Activated T-cell treated with anti-CD3 and anti-CD28 coated beads for 4 hours (primary cell): ENCODE measurements around the gene LRRC47.
"Not testable (repeated sequence)": the region's sequence is repeated elsewhere in the genome, so short reads cannot be mapped to it uniquely, and the experiment has no call there.

Experiments
- DNase-seq: peaks from one replicate; pipeline ENCODE4 v3.0.0-alpha.2; 2020

LRRC47 gene

DNA sequence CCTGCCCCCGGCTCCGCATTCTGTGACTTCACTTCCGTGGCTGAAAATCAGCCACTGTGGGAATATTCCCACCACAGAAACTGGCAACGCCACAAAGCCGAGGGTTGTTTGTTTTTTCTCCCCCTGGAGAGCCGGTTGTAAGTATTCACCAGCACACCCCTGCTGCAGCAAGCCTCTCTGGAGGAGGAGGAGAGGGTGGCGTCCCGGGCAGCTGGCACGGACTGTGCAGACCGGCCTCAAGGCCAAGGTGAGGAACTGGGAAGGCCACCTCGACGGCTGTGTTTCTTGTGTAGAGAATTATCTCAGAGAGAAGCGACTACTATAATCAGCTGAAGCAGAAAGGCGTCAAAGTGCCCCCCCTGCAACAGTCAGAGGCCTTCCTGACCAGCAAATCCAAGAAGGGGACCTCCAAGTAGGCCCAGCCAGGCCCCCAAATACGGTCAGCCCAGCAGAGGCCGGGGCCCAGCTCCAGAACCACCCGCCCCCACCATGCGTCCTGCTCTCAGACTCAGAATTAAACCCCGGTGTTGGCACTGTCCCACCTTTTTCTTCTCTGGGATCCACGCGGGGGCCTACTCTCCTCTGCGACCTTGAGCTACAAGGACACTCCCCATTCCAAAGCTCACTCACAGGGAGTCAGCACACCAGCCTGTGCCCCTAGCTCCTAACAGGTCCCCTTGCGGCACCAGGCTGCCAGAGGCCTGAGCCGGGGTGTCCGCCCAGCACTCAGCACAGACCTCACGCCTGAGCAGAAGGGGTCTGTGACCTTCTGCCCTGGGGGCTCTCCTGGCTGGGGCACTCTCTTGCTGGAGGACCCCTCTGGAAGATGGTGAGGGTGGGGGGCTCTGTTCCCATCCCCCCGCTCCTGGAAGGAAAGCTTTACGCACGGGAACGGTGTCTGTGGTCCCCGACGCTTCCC lies 24.9 kb downstream of the LRRC47 start:
- DNase-seq = no peak

DNA sequence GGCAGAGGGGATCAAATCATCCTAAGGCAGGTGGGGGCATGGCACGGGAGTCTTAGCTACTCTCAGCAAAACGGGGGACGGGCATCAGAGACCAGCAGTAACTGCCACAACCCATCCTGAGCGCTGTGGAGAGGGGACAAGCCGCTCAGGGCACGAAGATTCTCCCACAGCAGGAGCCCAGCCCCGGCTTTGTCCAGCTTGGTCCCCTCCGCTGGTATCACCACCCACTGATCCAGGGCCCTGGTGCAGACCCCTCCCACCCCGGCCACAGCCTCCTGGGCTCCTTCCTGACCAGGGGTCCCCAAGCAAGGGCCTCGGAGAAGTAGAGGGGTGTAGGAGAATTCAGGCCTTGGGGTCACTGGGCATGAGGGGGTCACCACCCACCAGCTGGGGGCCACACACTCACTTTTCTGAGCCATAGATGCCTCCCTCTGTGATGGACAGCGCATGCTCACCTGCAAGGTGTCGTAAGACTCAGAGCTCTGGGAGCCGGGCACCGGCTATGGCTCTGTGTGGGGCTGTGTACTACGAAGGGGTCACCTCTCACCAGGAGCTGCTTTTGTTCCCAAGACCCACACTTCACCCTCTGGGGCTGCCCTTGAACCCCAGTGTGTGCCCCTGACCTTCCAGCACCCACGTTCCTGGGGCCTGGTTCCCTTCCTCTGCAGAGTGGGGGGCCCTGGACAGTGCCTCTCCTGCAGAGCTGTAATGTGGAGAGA lies 26.1 kb downstream of the LRRC47 start:
- no peak for DNase-seq

DNA sequence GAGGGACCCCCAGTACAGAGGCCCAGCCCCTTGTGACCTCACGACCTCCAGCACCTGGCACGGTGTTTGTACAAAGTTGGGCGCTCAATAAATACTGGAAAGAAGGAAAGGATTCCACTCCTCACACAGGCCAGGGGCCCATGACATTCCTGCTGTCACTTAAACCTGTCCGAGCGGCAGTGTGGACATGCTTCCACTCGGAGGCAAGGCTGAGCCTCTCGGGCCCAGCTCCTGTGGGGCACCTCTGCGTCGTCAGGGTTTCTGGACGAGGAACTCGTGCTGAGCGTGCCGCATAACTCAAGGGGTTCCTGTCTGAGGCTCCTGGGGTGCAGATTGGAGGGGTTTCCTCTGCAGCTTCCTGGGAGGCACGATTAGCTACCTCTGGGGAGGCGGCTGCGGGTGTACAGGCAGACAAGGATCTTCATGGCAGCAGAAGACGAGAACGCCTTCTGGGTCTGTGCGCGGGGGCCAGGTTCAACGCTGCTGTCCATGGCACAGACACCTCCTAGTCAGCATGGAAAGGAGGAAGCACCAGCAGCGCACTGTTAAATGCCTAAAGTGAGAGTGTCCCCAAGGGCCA lies 27.4 kb downstream of the LRRC47 start:
- DNase-seq = no peak

DNA sequence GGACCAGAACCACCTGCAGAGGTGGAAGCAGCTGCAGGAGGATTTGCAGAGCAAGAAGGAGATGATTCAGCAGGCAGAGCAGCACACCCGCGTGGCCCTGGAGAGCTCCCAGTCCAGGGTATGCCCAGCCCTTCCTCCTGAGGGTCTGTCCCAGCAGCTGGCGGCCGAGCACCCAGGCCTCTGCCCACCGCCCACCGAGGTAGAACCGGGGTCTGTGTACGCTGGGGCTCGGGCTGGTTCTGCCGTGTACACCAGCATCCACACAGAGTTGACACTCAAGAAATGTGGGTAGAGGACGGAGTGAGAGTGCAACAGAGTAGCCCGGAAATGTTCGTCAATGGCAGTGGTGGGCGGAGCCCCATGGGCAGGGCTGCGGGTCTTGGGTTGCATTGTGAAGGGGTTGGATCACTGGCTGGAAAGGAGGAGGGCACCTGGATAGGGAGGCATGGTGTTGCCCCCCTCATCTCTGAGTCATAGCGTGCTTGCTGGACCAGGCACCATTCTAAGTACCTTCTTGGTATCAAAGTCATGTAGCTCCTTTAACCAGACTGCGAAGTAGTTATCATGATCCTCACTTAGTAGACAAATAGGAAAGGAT lies 28.9 kb downstream of the LRRC47 start:
- DNase-seq = no peak

DNA sequence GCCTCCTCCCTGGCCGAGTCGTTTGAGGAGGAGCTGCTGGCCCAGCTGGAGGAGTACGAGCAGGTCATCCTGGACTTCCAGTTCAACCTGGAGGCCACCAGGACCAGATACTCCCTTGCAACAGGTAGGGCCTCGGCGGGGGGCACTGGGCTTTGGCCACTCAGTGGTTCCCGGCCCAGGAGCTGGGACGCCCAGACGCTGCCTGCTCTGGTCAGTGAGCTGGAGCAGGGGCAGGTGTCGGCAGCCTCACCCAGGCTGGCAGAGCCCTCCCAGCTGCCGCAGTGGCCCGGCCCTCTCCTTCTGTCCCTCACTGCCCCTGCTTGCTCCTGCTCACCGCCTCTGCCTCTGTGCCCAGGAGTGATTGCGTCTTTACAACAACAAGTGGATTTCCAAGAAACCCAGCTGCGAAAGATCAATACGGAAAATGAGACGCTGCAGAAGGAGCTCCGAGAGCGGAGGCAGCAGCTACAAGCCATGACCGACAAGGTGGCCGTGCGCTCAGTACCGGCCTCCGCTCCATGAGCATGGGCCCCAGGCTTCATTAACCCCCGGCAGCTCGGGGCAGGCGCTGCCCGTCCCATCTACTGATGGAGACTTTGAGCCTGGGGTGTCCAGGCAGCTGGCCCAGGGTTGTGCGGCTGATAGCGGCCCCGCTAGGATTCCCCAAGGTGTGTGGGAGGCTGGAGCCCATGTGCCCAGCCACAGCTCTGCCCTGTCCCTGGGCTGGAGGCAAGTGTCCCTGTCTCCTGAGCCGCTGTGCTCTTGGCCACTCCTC lies 32.8 kb downstream of the LRRC47 start:
- no peak for DNase-seq

DNA sequence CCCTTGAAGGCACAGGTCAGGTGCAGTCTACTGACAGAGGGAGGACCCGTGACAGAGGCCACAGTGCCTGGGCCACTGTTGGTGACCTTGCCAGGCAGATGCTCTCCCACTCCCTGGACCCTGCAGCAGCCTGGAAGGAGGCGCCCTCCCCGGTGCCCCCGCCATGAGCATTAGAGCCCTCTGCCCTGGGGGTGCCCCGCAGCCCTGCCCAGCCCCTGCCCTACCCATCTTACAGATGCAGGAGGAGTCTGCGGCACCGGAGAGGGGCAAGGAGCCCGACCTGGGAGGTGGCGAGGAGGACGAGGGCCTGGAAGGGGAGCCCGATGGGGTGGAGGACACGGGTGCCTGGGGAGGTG lies 33.4 kb downstream of the LRRC47 start:
- DNase-seq = no peak

DNA sequence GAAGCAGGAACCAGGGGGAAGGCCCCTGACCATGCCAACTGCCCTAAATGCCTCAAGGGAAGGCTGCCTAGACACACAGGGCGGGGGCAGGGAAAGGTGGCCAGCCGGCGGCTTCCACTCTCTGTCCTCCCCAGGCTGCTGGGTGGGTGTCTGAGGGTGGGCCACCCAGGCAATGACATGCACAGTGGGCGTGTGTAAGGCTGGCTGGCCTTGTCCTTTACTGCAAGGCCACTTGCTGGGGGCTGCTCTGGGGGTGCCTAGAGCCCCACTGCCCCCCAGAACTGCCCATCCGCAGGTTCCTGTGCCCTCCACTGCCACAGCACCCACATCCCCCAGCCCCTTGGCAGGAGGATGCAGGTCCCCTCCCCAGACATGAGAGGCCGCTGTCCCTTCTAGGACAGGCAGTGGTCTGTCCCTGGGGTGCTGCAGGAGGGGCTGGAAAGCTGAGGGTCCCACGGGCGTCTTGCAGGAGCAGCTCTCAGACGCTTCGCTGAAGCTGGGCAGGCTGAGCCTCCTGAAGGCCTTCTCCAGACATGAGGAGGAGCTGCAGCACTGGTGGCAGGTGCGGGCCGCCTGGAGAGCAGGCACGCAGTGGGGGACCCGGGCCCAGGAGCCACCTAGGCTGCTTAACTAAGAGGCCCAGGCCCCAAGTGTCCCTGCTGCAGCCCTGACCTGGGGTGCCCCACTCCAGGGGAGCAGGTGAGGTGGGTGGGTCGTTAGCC lies 34.0 kb downstream of the LRRC47 start:
- no peak for DNase-seq

DNA sequence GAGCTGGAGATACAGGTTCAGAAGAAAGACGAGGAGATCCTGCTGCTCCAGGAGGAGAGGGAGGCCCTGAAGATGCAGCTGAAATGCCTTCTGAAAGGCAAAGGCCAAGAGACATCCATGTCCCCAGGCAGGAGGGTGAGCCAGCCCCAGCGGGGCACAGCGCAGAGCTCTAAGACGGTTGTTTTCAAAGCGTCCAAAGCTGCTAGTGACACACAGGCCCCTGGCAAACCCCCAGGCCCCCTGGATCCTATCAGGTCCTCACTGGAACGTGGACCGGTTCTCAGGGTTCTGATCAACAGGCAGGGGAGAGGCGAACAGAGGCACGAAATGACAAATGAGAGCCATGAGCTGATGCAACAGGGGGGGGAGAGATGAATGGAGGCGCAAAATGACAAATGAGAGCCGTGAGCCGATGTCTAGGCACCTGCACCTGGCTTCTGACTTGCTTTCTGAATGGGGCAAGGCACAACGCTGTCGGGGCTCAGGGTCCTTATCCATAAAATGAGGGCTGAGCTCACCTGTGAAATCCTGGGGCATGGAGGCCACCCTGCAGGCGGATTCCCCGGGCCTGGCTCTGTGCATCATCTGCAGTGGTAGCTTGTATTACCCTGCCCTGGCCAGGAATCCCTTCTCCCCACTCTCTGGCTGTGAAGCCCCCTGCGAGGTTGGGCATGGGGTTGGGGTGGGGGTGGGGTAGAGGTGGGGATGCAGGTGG lies 34.8 kb downstream of the LRRC47 start:
- DNase-seq = no peak

DNA sequence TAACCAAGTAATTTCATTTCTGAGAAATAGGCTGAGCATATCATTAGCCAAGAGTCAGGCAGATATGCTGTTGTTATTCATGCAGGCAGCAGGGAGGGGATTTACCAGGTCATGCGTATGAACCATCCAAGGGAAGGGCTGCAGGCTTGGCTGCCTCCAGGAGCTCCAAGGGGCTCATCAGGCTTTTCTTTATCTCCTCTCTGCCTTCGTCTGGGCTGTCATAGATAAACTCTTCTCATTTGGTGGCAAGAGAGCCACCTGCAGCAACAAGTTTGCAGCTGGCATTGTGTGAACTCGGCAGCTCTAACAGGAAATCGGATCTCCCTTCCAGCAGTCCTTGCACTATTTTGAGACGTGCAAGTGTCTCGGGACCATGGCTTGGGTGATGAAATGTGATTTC lies 36.5 kb downstream of the LRRC47 start:
- DNase-seq = no peak

DNA sequence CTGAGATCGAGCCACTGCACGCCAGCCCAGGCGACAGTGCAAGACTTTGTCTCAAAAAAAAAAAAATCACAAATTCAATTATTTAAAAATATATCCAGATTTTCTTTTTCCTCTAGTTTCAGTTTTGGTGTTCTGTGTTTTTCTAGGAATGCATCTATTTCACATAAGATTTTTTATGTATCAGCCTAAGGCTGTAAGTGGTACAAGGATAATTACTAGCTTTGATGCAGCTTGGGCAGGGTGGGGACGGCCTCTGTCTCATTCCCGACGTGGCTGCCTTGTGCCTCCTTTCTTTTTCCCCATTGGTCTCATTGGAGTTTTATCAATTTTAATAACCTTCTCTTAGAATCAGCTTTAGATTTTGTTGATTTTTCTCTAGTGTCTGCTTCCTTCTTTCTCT lies 37.1 kb downstream of the LRRC47 start:
- no peak for DNase-seq

DNA sequence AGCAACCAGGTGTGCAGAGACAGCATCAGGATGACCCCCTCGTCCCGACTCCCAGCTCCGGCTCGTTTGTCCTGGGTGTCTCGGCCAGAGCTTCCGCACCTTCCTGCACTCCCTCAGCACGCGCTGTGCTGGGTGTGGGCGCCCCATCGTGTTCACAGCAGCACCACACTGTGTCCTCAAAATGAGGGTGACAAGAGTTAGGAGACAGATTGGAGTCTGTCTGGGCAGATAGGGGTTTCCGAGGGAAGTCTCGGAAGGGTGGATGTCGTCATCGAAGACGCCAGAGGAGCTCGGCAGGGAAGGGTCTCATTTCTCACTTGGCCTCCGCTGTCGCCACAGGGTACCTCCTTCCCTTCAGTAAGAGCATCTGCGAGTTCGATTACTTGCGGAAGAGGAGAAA lies 39.9 kb downstream of the LRRC47 start:
- DNase-seq = no peak

DNA sequence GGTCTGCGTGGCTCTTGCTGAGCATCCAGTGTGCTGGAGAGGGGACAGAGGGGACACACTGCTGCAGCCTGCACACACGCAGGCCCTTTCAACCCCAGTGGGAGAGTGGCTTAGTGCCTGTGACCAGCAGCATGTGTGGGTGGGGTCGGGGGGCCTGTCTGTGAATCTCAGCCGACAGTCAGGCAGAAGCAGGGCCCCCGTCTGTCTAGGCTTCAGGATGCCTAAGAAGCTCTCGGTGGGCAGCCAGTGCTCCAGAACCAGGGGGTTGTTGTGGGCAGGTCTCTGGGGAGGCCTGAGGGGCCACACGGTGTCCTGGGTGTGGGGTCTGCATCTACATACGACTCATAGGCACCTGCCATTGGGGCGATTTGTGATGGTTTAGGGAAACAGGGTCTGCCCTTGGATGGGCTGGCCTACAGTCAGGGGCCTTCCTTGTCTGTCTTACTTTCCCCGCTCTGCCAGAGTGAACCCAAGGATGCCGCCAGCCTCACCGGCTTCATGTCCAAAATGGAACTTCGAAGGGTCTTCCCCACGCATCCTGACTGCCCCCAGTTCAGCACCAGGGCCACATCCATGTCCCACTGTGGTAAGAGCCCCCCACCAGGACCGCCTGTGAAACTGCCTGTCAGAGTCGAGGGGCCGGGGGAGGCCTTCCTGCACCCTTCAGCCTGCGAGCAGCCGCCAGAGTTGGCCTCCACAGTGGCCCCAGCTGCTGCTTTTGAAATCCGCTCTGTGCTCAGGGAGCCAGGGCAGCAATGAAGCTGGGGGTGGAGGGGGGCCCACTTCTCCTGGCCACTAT lies 42.4 kb downstream of the LRRC47 start:
- DNase-seq = no peak

DNA sequence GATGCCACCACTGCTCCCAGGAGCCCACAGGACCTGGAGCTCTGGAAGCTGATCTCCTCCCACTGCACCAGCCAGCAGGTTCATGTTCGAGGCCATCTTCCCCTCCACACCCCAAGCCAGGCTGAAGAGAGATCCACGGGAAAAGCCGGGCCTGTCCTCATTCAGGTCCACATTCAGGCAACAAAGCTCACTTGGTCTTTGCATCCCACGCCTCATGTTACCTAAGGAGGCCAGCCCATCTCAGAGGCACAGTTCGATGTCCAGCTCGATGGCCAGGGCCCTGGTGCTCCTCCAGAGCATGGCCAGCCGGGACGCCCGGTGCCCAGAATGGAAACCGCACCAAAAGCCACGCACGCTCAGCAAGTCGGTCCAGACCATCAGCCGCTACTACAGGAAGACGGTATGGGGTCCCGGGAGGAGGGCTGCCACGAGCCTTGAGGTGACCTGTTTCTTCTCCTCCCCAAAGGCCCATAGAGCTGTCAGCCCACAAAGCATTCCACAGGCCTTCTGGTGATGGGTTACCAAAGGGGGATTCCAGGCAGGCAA lies 43.8 kb downstream of the LRRC47 start, which contains the start of gene CCDC27:
TSS of gene CCDC27 (plus strand) at position 51 of the 546 bp plus-strand sequence. CDS start at position 83, 32 bp downstream.
- no peak for DNase-seq

DNA sequence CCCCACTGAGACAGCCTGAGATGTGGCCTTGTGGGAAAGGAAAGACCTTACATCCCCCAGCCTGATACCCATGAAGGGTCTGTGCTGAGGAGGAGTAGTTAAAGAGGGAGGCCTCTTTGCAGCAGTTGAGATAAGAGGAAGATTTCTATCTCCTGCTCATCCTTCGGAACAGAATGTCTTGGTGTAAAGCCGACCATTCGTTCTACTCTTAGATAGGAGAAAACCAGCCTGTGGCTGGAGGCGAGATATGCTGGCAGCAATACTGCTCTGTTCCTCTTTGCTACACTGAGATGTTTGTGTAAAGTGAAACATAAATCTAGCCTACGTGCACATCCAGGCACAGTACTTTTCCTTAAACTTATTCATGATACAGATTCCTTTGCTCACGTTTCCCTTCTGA lies 45.6 kb downstream of the LRRC47 start:
- DNase-seq = no peak

DNA sequence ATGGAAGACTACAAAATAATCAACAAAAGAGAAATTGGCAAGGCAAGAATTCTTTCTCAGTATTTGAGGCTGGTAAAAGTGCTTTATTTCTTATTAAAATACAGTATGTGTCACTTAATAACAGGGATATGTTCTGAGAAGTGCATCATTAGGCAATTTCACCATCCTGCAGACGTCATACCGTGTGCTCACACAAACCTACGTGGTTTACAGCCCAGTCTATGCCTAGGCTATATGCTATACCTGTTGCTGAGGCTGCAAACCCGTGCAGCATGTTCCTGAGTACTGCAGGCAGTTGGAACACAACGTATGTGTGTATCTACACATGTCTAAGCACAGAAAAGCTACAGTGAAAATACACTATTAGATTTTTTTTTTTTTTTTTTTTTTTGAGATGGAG lies 46.8 kb downstream of the LRRC47 start:
- no peak for DNase-seq

DNA sequence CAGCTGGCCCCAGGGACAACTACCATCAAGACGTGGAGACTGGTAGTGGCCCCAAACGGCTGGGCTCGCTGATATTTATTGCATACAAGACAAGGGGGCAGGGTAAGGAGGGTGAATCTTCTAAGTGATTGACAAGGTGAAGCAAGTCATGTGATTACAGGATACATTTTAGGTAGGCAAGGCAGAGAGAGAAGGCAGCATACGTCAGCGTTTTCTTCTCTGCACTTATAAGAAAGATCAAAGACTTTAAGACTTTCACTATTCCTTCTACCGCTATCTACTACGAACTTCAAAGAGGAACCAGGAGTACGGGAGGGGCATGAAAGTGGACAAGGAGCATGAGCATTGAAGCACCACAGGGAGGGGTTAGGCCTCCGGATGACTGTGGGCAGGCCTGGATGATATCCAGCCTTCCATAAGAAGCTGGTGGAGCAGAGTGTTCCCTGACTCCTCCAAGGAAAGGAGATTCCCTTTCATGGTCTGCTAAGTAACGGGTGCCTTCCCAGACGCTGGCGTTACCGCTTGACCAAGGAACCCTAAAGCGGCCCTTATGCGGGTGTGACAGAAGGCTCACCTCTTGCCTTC lies 47.9 kb downstream of the LRRC47 start:
- DNase-seq = not testable (repeated sequence)

DNA sequence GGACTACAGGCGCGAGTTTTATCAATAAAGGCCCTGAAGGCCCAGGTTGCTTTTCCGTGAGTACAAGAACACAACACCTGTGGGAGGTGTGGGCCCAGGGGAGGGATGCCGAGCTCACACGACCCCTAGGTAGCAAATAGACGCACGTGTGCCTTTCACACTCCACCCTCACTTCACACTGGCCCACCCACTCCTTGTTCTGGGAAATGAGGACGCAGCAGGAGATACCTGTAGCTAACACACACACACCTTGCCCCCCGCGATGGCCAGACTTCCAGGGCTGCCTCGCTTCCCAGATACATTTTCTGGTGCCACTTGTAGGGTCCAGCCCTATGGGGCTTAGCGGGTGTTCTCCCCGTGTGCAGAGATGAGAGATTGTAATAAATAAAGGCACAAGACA lies 48.4 kb downstream of the LRRC47 start:
- DNase-seq = no peak

DNA sequence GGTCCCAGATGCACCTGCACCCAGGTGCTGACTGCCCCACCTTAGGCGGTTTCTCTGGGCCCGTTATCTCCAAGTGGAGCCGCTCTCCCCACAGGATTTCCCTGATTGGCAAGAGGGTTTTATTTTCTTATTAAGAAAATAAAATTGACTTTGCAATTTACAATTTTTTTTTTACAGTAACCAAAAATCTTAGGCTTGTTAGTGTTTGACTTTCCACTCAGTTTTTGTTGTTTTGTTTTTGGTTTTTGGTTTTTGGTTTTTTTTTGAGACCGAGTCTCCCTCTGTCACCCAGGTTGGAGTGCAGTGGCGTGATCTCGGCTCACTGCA lies 48.8 kb downstream of the LRRC47 start:
- no peak for DNase-seq

DNA sequence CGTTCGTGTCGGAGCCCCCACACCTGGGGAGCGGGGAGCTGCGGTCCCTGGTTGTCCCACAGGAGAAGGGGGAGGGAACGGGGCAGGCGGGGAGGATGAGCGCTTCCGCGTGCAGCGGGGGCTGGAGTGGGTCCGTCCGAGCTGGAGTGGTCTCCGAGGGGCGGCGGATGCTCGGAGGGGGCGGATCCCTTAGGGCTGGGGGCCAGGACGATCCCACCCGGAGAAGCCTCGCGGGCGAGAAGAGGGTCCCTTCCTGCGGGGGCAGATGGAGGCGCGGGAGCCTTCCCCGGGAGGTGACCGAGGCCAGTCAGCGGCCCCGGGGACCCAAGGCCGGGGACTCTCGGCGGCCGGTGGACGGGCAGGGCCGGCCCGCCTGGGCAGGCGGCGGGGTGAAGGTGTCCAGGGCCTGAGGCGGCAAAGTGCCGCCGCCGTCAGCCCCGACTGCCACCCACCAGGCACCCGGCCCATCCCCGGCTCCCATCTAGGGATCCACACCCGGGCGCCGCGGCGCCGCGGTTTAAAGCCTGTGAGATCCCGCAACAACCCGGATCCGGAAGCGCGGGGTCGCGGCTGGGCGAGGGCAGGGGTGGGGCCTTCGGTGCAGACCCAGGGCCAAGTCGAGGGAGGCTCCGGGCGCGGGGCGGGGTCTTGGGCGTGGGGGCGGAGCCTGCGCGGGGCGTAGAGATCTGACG lies 49.3 kb downstream of the LRRC47 start:
- DNase-seq = peak; percentile 81
